GM11168 (cell line): Measurements from ENCODE around the gene SLC5A5.

Source experiments
- in situ Hi-C: fragments of 300-500 bp; cut with MboI; formaldehyde crosslinking; loops from one replicate; pipeline ENCODE4 v1.12.0; 2022; ENCODE audit warnings: low sequenced_read_pairs; ENCODE audit not compliant: unreplicated experiment

The SLC5A5 gene

DNA sequence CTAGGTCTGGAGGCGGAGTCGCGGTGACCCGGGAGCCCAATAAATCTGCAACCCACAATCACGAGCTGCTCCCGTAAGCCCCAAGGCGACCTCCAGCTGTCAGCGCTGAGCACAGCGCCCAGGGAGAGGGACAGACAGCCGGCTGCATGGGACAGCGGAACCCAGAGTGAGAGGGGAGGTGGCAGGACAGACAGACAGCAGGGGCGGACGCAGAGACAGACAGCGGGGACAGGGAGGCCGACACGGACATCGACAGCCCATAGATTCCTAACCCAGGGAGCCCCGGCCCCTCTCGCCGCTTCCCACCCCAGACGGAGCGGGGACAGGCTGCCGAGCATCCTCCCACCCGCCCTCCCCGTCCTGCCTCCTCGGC is at the start of gene SLC5A5:
Gene SLC5A5 (plus strand): TSS at position 68 of the 373 bp plus-strand sequence. CDS start 375 bp downstream, outside the sequence.
- in situ Hi-C loops, result no loop called here

DNA sequence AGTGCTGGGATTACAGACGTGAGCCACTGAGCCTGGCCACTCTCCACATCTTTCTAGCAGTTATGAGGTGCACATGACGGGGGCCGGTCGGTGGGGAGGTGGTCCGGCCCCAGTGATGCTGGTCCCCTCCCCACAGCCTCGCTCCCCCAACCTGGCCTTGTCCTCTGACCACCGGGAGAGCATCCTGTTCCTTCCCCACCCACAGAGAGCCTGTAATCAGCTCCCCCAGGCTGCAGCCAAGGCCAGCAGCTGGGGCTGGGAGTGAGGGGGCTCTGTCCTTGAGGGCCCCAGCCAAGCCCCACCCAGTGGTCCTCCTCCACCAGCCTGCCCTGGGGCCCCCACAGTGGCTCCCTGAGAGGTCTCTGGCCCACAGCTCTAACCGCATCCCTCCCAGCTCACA is 47.4 kb upstream of the SLC5A5 start:
- in situ Hi-C loops, result no loop called here

DNA sequence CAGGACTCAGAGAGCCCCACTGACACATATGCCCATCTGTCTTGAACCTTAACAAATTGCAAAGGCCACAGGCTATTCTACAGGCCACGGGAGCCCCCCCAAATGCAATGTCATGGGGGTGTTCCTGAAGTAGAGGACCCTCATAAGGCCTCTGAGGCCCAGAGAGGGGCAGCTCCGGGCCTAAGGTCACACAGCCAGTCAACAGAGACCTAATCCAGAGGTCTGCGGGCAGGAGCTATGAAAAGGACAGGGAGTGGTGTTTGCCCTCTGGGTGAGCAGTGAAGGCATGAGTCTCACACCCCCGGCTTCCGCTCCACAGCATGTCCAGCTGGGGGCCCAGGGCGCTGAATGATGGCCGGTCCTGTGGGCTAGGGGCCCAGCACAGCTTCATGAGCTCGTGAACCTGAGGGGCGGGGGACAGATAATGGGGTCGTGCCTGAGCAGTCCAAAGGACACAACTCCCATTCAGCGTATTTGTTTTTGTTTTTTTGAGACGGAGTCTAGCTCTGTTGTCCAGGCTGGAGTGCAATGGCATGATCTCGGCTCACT is 45.2 kb upstream of the SLC5A5 start:
- in situ Hi-C loops, result no loop called here

DNA sequence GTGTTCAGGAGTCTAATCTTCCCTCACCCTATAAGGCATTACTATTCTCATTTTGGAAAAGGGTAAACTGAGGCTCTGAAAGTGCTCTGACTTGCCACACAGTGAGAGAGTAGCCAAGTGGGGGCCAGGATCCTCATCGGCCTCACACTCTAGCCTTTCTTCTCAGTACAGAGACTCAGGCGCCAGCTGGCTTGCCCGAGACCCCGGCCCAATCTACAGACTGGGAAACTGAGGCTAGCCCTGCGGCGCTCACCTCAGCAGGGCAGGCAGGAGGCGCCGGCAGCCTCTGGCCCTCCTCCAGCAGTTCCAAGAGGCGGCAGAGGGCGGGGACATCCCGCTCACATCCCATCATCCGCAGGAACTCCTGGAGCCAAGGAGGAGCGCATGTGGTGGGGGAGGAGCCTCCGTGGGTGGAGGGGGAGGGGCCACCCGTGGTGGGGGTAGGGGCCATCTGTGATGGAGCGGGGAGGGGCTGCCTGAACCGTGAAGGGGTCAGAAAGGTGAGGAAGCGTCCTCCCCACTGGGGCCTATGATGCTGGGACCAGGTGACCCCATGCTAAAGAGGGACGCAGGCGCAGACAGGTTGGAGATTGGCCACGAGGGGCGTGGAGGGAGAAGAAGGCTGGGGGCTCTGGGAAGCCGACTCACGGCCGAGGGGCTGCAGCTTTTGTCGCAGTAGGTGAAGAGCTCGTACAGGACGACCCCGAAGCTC is 41.7 kb upstream of the SLC5A5 start:
- in situ Hi-C loops, result no loop called here

- in situ Hi-C loops, result no loop called here
These were observed 41.0 kb upstream of the SLC5A5 start for GRCh38 chr19:17830567-17831418.

GRCh38 chr19:17831419-17831888 is 40.3 kb upstream of the SLC5A5 start:
- in situ Hi-C loops, result no loop called here

DNA sequence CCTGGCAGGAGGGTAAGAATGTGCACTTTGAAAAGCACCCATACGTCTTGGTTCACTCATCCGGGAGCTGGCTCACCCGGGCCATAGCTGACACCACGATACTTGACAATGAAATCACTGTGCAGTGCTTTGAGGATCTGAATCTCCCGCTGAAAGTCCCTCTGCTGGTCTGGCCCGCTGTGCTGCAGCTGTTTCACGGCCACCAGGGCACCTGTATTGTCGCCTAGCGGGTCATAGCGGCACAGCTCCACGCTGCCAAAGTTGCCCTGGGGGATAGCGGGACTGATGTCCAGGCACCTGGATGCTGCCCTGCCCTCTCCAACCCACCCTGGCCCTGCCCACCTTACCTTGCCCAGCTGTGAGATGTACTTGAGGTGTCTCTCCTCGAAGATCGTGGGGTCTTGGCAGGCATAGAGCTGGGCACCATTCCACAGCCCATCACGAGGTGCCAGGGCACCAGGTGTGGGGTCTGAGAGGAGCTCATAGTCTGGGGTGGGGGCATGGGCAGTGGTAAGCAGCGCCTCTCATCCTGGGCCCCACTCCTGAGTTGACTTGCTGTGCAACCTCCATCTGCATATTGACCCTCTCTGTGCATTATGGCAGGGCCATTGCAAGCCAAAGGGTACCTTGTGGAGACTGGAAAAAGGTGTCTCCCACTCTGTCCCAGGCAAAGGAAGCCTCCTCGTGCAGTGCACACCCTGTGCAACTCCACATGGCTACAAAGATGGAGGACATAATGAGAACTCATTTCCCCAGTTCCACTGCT is 39.1 kb upstream of the SLC5A5 start:
- in situ Hi-C loops, result no loop called here

GRCh38 chr19:17834350-17835181 is 37.2 kb upstream of the SLC5A5 start:
- in situ Hi-C loops, result no loop called here

DNA sequence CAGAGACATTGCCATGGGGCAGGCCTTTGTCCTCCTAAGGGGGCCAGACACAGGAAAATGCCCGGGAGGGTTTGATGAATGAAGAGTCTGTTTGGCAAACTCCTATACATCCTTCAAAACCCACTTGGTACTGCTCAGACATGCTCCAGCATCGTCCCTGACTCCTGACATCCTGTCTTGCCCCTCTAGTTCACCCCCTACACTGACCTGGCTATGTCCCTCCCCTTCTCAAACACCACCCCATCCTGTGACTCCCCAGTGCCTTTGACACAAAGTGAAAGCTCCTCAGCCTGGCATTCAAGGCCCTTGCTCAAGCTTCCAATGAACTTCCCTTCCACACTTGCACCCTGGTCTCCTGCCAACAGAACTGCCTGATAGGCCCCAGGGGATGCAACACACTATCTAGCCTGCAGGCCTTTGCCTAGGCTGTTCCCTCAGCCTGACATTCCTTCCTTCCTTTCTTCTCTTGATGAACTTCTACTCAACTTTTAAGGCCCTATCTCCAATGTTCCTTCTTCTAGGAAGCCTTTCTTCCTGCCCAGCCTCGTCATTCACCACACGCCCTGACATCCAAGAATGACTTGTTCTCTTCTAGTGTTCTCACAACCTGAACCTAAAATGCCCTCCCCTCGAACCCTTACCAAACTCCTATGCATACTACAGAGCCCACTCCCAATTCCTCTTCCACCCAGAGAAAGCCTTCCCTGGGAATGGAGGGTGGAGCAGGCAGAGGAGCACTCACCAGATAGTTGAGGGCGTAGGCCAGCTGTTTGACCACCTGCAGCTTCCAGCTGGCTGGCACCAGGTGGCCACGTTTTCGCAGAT is 36.4 kb upstream of the SLC5A5 start:
- in situ Hi-C loops, result no loop called here

DNA sequence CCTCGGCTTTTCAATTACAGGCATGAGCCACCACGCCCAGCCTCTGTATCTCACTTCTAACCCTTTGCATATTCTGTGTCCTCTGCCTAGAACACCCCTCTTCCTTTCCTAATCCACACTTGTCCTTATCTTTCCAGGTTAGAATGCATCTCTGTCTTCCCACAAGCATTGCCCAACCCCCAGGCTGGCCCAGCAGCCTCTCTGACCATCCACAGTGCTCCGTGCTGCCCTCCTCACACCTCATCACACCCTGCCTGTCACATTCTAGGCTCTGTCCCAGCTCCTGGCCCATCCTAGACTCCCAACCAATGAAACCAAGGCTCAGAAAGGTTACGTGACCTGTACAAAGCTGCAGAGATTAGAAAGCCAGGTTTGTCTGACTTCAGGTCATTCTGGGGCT is 35.2 kb upstream of the SLC5A5 start:
- in situ Hi-C loops, result no loop called here

DNA sequence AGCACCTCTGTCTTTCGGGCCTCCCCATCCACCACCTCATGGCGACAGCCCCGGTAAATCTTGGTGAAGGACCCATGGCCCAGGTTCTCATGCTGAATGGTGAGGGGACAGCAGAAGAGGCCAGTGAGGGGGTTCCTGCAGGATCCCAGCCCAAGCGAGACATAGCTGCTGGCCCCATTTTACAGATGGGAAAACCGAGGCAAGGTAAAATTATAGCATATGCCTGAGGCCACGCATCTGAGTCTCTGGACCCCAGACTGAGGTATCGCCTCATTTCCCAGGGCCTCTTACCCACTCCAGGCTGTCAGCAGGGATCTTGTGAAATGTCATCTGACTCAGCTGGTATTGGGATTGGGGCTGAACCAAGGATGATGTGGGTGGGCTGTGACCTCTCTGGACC is 33.8 kb upstream of the SLC5A5 start:
- in situ Hi-C loops, result no loop called here

GRCh38 chr19:17840019-17840418 is 31.7 kb upstream of the SLC5A5 start:
- in situ Hi-C loops, result no loop called here

DNA sequence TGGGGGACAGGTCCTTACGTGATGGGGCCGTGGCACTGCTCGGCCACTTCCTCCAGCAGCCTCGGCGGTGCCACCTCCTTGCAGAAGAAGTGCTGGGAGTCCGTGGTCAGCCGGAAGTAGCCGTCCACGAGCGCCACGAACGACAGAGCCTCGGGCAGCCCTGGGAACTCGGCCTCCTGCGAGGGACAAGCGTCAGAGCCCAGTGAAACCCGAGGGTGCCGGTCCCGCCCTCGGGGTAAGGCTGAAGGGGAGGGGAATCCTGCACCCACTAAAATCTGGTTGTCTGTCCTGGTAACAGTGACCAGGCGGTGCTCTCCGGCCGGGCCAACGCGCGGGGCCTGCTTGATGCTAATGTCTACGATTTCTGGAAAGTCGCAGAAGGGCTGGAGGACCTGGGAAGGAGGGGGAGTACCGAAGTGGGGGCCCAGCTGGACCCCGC is 30.4 kb upstream of the SLC5A5 start:
- in situ Hi-C loops, result no loop called here

DNA sequence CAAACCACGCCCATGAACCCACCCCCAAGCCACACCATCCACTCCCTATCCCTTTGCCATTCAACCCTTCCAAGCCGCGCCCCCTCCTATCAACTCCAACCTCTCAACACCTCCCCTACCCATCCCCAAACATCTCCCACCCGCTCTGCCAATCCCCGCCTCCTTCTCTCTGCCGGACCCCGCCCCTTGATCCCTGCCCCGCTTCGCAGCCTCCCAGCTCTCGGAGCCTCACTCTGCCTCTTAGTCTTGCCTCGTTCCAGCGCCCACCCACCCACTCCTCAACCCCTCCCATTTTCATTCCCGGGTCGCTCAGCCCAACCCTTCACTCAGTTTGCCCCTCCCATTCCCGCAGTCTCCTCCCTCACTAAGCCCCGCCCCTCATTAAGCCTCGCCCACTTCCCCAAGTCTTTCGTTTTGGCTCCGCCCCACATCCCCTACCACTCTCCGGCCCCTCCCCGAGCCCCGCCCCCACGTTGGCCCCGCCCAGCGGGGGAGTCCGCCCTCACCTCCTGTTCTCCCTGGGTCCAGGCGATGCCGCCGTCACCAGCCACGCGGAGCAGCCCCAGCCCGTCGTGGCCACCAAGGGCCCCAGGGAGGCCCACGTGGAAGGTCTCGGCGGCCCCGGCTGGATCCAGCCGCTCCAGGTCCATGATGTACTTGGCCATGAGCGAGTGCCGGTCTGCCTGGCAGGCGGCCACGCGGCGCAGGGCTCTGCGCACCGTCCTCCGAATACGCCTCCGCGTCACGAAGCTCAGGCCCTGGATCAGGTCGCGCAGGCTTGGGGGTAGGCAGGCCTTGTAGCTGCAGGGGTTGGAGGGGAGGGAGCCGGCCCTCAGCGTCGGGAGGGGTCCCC is 29.7 kb upstream of the SLC5A5 start:
- in situ Hi-C loops, result no loop called here

DNA sequence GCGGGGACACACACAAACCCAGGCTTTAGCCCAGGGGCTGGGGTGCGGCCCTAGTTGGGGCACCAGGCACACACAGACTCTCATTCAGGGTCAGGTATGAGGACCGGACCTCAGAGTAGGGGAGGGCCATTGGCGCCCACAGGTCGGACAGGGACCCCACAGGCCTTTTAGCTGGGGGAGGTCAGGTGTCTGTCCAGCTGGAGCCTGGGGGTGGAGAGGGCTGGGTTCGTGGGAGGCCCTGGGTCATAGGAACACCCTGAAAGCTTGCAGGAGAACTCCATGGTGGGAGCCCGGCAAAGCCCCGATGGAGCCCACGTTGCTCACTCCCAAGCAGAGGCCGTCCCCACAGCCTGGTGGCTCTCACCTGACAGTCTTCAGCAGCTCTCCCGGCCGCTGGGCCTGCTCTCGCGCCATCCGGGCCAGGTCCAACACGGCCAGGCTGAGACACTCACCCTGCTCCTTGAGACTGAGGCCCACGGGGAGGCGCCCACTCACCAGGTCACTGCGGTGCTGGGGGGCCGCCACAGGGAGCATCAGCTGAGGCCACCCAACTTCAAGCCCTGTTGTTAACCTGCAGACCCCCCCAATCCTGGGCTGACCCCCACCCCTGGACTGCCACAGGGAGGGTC is 29.0 kb upstream of the SLC5A5 start:
- in situ Hi-C loops, result no loop called here

DNA sequence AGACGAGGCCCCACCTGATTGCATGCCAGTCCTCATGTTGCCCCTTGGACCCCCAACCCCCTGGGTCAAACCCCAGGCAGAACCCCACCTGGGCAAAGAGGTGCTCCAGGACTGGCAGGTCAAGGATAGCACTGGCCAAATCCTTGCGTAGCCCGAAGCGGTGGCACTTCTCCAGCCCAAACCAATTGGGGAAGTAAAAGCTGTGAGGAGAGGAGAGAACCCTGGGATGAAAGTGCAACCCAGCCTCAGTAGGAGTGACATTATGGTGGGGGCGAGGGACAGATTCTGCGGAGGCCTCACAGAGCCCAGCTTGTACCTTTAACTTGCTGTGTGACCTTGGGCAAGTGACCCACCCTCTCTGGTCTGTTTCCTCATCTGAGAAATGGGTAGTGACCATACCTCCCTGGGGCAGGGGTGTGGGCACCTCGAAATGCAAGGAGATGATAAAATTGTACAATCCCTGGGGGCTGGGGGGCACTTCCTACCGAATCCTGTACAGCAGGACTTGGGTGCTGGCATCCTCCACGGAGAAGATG is 28.4 kb upstream of the SLC5A5 start:
- in situ Hi-C loops, result no loop called here

DNA sequence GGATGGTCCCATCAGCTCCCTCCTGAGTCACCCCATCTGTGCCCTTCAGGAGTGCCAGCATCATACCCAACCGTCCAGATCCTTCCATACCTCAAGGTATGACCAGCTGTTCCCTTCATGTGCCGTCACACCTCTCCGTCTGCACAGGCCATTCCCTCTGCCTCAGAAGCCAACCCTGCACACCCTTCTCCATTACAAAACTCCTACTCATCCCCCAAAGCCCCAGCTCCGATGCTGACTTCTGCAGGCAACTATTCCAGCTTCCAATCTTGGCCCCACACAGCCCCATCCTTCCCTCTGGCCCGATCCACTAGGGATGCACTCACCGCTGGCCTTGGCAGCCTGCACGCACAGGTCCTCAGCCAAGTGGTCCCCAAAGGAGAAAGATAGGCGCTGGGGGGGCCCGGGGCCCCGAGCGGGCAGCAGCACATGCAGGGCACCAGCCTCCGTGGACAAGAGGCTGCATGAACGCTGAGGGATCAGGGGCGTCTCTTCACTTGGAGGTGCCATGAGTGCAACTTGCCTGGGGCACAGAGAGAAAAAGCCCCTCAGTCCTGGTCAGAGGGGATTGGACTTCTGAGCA is 27.7 kb upstream of the SLC5A5 start:
- in situ Hi-C loops, result no loop called here
